ENCODE data around the gene COPB1. TPM values are rescaled to one million over a fixed set of nuclear protein-coding genes. Genes with fewer than 3 reads are reported as not detected.

Gene COPB1
- total RNA-seq, 2 experiments from 2014 or later = 81.7 to 93.4 TPM

DNA sequence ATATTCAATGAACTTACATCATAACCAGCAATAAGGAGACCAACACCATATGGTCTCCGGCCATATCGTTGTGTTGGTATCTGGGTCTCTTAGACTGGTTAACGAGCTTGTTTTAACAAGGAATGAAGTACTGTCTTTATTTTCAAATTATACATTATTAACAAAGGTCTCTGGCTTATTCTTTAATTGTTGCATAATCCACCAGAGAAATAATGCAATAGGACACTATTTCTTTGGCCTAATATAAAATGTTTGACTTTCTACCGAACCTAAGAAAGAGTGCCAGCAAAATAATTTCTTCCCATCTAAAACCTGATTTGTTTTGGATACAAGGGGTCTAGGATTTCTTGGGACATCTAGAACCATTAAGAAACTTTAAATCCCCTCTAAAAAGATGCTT, 14.2 kb upstream of the COPB1 start:
- no peaks in the 10 kb centered on the region; the same call in 1 of the 2 replicates for H4K20me1 ChIP-seq (ENCODE audit: insufficient read depth, low read length)
- intact Hi-C loops (cut with micrococcal nuclease; ENCODE audit: unreplicated experiment) = no loop called here
- H3K4me2 ChIP-seq (ENCODE audit: low read length) = no peak overlapping the region
- no peak for TF ChIP-seq CTCF (conservative IDR thresholded peaks at IDR 0.05; ENCODE audit: low read length)
- no peak for TF ChIP-seq EZH2phosphoT487 (IDR thresholded peaks at IDR 0.05; ENCODE audit: borderline replicate concordance, low read depth, low read length)
- H3K4me1 ChIP-seq (ENCODE audit: insufficient read depth, low read length, poor library complexity, severe bottlenecking) = peaks cover 9% of the 10 kb centered on the region
- H3K27ac ChIP-seq (ENCODE audit: low read depth, low read length, poor library complexity, severe bottlenecking) = no peak overlapping the region
- peaks cover 19% of the 10 kb centered on the region for H3K79me2 ChIP-seq (ENCODE audit: insufficient read depth, low read depth, low read length)
- BruUV-seq (replicated peaks) = no TSS peak
- H3K9me2 ChIP-seq (ENCODE audit: insufficient read depth, low read length) = no peaks in the 10 kb centered on the region
- H3K36me3 ChIP-seq (ENCODE audit: insufficient read depth, low read length) = peaks cover 94% of the 10 kb centered on the region
- no peak overlapping the region for H2AFZ ChIP-seq (ENCODE audit: low read length)
- DNase-seq (ENCODE audit: low spot score) = no peak
- no peak overlapping the region for H3K4me3 ChIP-seq (ENCODE audit: low read depth, low read length, poor library complexity, severe bottlenecking)
- ChIA-PET CTCF (ENCODE audit: unreplicated experiment) (no interaction called here), POLR2A (interaction anchor here (0.6 to 1.4 kb wide), 3 partner anchors 14 to 49 kb away, joined by 3 to 10 read pairs (median 6); partner anchors contain the start of gene COPB1)
- H3K9me3 ChIP-seq (ENCODE audit: low read length) = no peaks in the 10 kb centered on the region

DNA sequence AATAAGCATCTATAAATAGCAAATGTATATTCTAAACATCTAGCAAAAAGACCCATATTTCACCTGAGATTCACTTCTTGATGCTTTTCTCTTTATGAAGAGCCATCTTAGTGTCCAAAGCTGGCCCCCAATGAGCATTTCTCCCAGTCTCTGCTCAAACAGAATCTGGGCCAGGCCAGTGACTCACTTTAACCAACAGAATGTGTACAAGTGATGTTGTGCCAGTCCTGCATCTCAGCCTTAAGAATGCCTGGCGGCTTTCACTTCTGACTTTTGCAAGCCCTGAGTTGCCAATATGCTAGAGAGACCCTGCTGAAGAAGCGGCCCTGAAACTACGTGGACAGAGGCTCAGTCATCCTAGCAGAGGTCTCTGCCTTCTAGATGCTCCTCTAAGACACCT, 6.9 kb upstream of the COPB1 start:
- Histone ChIP-seq H2AFZ (ENCODE audit: low read length) (no peak overlapping the region), H3K4me2 (ENCODE audit: low read length) (no peak overlapping the region), H3K4me1 (ENCODE audit: insufficient read depth, low read length, poor library complexity, severe bottlenecking) (no peaks in the 10 kb centered on the region), H3K79me2 (ENCODE audit: insufficient read depth, low read depth, low read length) (no peaks in the 10 kb centered on the region), H3K27ac (ENCODE audit: low read depth, low read length, poor library complexity, severe bottlenecking) (no peak overlapping the region), H3K9me3 (ENCODE audit: low read length) (no peaks in the 10 kb centered on the region), H4K20me1 (ENCODE audit: insufficient read depth, low read length) (no peaks in the 10 kb centered on the region; the same call in 1 of the 2 replicates), H3K9me2 (ENCODE audit: insufficient read depth, low read length) (no peaks in the 10 kb centered on the region), H3K4me3 (ENCODE audit: low read depth, low read length, poor library complexity, severe bottlenecking) (no peak overlapping the region), H3K36me3 (ENCODE audit: insufficient read depth, low read length) (peaks cover 83% of the 10 kb centered on the region)
- POLR2A ChIA-PET = interaction anchor here (1.1 to 1.6 kb wide), 2 partner anchors 10 to 42 kb away, joined by 3 to 5 read pairs; no protein-coding TSS in a partner anchor
- TF ChIP-seq EZH2phosphoT487 (IDR thresholded peaks at IDR 0.05; ENCODE audit: borderline replicate concordance, low read depth, low read length) (no peak), CTCF (conservative IDR thresholded peaks at IDR 0.05; ENCODE audit: low read length) (no peak)
- intact Hi-C loops (cut with micrococcal nuclease; ENCODE audit: unreplicated experiment) = no loop called here
- CTCF ChIA-PET (ENCODE audit: unreplicated experiment) = no interaction called here
- BruUV-seq (replicated peaks) = no TSS peak
- DNase-seq (ENCODE audit: low spot score) = no peak

DNA sequence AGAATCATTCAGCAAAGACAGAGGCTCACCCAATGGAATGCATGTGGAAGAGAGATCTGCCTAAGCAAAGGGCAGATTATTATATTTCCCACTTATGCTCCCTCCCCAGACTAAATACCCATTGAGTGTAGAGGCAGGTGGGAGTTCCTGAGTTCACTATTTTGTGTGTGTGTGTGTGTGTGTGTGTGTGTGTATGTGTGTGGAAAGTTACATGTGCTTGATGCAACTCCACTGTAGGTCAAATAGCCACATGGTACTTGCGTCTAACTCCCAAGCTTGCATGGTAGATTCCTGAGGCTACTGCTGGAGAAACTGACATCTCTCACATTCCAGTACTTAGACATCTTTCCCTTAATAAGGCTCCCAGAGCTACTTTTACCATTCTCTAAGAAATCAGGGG, 3.4 kb upstream of the COPB1 start:
- ChIA-PET POLR2A (interaction anchor here (0.6 to 1.5 kb wide), 3 partner anchors 14 to 81 kb away, joined by 3 to 4 read pairs (median 3); partner anchors contain the start of gene PSMA1), CTCF (ENCODE audit: unreplicated experiment) (no interaction called here)
- no peak overlapping the region for H3K4me3 ChIP-seq (ENCODE audit: low read depth, low read length, poor library complexity, severe bottlenecking)
- intact Hi-C loops (cut with micrococcal nuclease; ENCODE audit: unreplicated experiment) = no loop called here
- no peak overlapping the region for H2AFZ ChIP-seq (ENCODE audit: low read length)
- H3K36me3 ChIP-seq (ENCODE audit: insufficient read depth, low read length) = peaks cover 58% of the 10 kb centered on the region
- no peak overlapping the region for H3K4me2 ChIP-seq (ENCODE audit: low read length)
- peaks cover 18% of the 10 kb centered on the region for H3K4me1 ChIP-seq (ENCODE audit: insufficient read depth, low read length, poor library complexity, severe bottlenecking)
- peaks cover 13% of the 10 kb centered on the region for H3K79me2 ChIP-seq (ENCODE audit: insufficient read depth, low read depth, low read length)
- no peak for TF ChIP-seq CTCF (conservative IDR thresholded peaks at IDR 0.05; ENCODE audit: low read length)
- TF ChIP-seq EZH2phosphoT487 (IDR thresholded peaks at IDR 0.05; ENCODE audit: borderline replicate concordance, low read depth, low read length) = no peak
- no peaks in the 10 kb centered on the region for H3K9me2 ChIP-seq (ENCODE audit: insufficient read depth, low read length)
- BruUV-seq (replicated peaks) = no TSS peak
- no peak overlapping the region for H3K27ac ChIP-seq (ENCODE audit: low read depth, low read length, poor library complexity, severe bottlenecking)
- H3K9me3 ChIP-seq (ENCODE audit: low read length) = 0 out of 2 replicates have a peak, but pooled peaks cover 4% of the 10 kb centered on the region
- H4K20me1 ChIP-seq (ENCODE audit: insufficient read depth, low read length) = 0 out of 2 replicates have a peak, but pooled peaks cover 5% of the 10 kb centered on the region
- no peak for DNase-seq (ENCODE audit: low spot score)
